GM19240 (cell line): ENCODE measurements around the gene GGTA1.

Experiments
- DNase-seq: peaks from one replicate; pipeline ENCODE4 v3.0.0; 2011; ENCODE audit warnings: low spot score; ENCODE audit not compliant: insufficient read length

Gene GGTA1

DNA sequence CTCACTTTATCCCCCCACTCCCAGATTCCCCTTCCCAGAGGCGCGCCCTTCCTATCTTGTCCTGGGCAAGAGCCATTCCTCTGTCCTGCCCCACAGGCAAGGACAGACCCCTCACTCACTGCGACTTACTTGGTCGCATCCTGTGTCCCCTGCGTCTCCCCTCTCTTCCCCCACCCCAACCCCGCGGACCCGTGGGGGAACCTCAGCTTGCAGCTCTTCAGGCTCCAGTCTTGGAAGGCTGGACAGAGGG is 542 bp downstream of the GGTA1 start:
- no peak for DNase-seq

DNA sequence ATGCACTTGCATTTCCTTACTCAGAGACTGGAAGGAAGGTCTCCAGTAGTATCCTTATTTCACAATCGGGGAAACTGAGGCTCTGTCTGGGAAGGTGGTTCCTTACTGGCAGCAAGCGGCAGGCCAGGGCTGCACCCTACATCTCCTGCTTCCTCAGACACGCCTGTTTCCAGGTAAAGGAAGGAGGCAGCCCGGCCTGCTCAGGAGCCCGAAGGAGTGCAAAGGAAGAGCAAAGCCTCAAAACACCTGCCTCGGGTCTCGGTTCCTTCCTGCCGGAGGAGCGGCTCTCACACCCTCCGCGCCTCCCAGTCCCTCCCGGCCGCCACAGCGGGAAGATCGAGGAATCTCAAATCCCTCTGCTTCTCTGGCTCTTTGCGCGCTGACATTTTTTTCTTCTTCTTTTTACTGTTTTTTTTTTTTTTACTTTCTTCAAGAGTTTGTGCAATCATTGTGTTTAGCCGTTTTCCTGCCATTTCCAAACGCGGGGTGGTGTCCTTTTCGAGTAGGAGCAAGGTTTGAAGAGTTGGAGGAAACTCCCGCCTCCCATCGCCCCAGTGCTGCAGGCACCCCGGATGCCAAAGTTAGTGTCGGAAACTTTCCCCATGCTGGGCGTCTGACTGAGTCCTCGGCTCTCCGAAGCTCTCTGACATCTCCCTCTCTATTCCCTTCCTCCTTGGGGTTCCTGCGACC is 1.0 kb downstream of the GGTA1 start:
- DNase-seq = no peak

DNA sequence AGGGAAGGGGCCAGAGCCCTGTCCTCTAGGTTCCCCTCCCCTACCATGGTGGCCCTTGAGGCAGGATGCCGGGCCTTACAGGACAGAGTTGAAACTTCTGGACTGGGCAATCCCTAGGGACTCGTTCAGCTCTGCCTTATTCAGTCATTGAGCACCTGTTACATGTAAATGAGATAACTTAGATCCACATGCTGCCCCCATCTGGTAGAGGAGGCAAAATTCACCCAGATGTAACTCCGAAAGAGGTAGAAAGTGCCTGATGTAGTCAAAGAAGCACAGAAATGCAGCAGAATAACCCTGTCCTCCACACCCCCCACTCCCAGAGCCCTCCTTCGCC is 1.5 kb downstream of the GGTA1 start:
- DNase-seq = peak; percentile 79

DNA sequence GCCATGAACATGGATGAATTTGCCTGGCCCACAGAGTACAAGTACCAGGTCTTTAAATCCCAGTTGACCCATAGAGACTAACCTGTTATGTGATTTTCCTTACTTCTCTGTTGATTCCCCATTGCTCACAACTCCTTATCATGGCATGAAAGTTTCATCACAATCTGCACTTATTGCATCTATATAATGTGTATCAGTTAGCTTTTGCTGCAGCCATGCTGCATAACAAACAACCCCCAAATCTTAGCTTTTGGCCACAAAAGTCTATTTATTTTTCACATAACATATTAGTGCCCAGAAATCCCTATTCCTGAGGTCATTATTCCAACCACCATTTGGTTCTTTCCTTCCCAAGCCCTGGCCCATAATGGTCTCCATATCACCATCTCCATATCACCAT is 3.7 kb downstream of the GGTA1 start:
- no peak for DNase-seq

DNA sequence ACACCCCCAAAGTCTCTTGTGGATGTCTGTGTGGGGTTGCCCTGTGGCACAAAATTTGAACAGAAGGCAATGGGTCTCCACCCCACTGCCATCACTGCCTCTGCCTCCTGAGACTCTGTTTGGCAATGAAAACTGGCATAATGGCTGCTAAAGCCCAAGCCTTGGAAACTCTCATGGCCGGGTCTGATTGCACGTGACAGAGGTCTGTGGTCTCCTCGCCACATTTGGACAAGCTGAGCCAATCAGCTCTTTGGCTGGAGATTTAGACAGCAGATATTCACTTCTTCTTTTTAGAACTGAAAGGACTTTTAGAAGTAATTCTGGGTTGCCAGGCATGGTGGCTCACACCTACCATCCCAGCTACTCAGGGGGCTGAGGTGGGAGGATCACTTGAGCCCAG is 5.5 kb downstream of the GGTA1 start:
- peak; percentile 23 for DNase-seq

DNA sequence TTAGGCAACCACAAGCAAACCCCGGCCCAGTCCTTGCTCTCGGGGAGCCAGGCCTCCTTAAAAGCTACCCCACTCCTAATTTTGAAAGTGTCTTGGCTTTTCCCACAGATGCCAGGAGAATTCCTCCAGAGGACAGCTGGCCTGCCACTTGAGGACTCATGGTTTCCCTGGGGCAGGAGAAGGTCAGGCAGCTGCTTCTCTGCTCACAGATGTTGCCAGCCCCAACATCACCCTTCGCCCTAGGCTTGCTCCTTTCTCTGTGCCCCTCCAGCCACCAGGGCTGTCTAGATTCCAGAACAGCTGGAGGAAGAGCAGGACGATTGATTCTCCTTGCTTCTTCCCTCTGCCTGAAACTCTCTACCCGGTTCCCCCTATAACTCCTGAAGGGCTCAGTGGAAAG is 8.5 kb downstream of the GGTA1 start:
- DNase-seq = no peak

DNA sequence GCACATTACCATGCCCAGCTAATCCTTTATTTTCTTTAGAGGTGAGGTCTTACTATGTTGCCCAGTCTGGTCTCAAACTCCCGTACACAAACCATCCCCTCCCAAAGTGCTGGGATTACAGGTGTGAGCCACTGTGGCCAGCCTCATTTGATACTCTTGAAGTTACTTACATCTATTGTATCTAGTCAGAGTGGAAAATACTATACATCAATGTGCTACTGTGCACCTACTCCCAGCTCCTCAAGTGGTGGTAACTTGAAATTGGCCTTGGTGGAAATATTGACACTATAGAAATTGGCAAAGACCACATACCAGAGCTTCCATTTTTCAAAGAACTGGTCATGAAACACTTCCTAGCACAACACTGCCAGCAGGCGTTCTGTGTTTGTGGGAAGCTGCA is 10.3 kb downstream of the GGTA1 start:
- DNase-seq = no peak

DNA sequence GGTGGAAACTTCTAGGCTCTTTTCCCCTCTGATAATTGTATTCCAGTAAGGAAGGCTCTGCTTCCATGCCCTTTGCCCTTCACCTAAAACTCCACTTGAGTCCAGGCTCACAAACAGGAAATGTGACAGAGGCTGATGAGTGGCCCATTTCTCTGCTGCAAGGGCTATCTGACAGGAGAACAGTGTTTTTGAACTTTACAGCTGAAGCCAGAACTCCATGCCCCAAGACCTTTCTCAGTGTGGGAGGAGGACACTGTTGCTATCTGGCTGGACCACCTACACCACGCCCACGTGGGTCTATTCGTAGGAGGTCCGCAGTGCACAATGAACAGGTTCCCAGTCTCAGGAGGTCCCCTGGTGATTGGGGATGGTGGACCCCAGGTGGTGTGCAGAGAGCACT is 13.6 kb downstream of the GGTA1 start:
- no peak for DNase-seq

DNA sequence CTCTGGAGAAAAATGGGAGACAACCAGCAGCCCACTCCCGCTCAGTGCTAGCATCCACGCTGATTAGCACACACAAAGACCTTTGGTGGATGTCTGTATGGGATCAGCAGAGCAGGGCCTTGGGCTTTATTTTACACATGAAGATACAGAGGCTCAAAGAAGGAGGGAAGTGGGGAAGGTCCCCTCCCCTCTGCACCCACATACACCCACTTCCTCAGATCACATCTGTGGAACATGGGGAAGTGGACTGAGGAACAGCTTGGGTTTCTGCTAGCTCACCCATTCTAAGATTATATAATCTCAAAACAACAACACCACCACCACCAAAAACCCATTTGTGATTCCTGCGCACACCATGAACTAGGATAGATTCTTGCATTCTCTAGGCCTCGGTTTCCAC is 14.0 kb downstream of the GGTA1 start:
- no peak for DNase-seq

DNA sequence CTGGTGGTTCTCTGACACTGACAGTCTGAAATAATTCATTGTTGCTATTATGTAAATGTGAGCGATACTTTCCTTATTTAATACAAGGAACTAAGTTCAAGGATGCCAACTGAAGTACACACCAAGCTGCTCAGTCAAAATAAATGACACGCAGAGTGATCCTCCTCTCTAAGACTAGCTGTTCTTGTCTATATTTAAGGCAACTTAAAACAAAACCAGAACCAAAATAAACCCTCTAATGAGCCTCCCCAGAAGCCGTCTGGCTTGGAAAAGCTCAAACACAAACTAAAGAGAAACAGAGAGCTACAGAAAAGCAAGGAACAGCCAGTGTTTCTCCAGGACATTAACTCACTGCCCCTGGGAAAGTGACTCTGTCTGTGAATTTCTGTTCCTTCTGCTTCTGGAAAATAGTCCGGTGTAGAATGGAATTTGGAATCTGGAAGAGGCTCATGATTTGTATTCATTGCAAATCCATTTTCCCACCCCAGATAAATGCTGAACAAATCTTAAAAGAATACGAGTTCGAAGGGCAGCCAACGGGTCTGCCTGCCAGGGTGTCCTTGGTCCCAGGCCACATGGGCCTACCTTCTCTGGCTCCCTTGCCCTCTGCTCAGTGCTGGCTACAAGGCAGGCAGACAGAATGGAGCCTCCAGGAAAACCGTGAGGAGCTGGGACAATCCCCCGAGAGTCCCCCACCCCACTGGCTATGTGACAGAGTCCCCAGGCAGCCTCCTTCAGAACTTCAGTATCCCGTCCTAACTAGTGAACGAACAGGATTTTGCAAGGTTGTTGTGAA is 14.8 kb downstream of the GGTA1 start:
- no peak for DNase-seq

DNA sequence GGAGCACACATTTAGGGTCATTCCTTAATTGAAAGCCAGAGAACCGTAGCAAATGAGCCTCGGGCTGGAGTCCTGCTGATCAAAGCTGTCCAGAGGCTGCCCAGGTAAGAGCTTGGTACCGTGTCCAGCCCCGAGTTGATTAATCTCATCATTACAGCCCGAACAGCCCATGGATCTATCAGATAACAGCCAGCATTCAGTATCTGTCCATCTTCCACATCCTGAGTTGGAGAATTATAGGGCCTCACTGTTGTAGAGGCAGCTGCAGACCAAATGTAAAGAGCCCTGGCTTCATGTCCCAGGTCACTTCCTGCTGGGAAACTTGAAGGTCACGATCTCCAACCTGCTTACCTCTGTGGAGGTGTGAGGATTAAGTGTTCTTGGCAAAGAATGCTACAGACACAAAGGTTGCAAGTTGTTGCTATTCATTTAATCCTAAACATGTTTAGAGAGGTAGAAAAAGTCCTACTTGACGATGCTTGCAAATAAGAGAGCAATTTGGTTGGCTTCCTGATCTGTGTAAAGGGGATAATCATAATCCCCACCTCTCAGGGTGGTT is 16.1 kb downstream of the GGTA1 start:
- no peak for DNase-seq

DNA sequence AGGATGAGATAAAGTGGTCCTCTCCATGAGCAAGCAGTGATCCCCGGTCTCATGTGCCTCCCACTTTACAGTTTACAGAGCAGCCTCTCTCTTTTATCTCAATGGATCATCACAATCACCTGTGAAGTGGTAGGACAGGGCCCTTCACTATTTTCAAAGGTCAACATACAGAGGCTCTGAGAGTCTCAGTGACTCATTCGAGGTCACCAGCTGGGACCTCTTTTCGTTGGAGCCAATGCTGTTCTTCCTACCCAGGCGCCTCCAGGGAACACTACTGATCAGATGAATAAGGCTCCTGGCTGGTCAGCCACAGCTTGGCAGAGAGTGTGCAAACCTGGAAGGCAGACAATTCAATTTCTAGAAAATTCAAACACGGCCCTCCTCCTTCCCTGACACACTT is 16.6 kb downstream of the GGTA1 start:
- DNase-seq = no peak

DNA sequence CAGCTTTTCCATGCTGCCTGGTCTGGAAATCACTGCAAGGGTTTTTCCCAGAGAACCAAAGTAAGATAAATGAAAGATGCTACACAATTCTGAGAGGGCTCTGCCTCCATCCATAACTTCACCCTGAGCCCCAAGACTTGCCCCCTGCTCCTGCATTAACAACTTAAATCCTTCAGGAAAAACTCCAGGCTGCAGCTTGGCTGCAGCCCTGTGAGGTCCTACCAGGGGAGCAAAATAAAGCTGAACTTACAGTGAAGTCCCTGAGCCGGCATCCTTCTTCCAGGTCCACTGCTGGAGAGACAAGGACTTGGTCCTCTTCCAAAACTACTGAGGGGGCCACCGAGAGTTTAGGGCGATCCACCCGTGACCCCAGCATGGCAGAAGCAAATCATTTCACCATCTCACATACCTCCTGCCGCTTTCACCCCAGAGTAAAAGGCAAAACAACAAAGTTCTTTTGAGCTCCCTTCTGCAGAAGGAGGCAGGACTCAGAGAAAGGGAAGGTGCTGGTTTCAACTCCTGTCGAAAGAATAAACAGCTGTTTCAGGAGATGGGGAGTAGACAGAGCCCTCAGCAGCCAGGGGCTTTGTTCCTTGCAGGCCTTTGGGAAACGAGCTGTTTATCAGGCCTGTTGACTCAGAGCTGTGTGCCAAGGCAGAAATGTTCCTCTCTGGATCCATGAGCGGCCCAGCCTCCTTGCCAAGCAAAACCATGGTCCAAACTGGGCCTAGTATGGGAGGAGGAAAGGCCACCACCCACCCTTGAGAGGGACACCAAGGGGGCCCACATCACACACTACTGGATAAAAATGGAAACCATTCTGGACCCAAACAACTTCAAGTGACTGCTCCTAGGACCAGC is 20.6 kb downstream of the GGTA1 start:
- DNase-seq = no peak

DNA sequence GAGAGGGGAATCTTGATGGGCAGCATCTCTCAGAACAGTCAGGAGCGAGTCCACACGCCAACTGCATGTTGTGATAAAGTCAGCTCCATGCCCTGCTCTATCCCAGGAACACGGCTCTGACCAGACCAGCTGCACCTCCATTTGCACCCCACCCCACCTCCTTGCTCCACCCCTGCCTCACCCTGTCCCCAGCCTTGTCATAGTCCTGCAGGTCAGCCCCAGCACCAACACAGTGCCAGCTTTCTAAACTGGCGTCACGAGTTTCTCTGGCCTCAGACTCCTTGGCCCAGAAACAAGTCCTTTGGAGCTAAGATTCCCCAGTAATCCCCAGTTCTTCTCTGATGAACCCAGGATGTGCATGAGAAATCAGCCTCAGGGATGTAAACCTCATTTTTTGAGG is 23.5 kb downstream of the GGTA1 start:
- no peak for DNase-seq

DNA sequence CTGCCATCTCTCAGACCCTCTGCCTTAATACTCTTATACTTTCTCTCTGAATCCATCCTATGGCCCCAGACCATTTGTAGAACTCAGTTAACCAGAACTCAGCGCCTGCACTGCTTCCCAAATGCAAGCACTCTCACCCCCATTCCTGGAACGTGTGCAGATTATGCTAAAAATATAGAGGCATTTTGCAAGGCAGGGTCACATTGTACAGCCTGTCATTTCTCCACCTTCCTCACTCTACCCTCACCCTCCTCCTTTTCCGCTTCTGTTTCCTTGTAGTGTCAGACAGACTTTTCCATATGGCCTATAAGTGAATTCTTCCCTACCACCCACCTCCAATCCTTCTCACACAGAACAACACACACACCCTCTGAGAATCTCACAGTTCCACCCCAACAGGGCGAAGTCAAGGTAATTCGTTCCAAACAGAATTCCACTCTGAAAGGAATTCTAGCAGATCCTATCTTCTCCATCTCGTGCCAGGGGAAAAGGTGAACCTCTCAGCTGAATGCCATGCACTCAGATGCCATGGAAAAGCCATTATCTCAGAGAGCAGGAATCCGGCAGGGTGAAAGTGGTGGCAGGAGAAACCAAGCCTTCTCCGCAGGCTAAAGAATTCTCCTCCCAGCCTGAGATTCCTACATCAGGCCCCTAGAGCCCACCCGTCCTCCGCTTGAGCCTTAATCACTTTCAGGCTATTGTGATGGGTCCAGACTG is 25.3 kb downstream of the GGTA1 start:
- no peak for DNase-seq

DNA sequence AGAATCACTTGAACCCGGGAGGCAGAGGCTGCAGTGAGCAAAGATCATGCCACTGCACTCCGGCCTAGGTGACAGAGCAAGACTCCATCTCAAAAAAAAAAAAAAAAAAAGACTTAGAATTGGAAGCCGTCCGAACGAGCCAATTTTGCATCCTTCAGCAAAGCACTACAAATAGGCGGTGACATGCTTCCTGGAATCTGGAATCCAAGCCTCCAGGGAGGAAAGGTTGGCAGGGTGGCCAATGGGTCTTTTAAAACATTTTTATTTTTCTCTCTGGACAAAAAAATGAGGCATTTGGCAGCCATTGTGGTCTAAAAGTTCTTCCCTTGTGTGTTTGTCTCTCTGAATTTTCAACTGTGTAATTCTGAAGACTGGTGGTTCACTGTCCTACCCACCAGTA is 26.4 kb downstream of the GGTA1 start:
- no peak for DNase-seq

DNA sequence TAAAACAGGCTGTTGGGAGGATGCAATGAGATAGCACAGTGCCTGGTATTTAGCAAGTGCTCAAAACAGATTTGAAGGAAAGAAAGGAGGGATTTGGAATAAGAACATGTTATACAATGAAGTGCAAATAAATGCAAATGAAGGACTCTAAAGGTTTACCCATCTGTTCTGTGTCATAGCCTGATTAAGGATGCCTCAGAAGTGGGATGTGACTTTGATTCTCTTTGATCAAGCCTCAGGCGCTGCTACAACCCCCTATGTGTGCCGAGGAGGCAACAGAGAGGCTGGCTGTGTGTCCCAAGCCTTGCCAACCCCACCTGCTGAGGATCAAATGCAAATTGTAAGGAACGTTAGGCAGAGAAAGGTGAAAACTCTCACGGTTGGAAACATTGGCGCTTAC is 27.2 kb downstream of the GGTA1 start:
- DNase-seq = no peak

DNA sequence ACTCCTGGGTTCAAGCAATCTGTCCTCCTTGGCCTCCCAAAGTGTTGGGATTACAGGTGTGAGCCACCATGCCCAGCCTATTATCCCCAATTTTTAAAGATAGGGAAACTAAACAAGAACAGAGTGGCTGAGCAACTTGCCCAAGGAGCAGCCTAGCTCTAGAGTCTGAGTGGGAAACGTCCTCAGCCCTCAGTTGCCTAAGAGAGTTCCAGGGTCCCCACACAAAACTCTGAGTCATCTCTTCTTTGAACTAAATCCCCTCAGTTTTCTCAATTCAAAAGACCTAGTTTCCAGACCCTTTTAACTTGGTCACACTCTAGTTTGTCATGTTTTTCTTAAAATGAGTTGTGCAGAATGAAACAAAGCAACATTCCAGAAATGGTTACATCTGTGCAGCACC is 33.5 kb downstream of the GGTA1 start:
- no peak for DNase-seq

DNA sequence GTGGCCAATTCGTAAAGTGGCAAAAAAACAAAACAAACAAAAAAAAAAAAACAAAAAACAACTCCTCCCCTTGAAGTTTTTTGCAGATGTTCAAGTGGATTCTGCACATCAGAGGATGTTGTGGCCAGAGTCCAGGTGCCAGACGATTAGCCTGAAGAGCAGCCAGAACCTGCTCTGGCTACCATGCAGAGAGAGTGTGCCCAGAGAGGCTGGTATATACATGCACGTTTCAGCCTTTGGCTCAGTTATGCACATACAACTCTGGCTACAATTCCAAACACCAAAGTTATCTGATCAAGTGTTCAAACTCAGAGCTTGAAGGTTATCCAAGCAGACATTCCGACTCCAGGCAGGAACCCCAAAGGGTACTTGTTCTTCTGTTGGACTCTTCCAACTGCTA is 34.7 kb downstream of the GGTA1 start:
- no peak for DNase-seq

DNA sequence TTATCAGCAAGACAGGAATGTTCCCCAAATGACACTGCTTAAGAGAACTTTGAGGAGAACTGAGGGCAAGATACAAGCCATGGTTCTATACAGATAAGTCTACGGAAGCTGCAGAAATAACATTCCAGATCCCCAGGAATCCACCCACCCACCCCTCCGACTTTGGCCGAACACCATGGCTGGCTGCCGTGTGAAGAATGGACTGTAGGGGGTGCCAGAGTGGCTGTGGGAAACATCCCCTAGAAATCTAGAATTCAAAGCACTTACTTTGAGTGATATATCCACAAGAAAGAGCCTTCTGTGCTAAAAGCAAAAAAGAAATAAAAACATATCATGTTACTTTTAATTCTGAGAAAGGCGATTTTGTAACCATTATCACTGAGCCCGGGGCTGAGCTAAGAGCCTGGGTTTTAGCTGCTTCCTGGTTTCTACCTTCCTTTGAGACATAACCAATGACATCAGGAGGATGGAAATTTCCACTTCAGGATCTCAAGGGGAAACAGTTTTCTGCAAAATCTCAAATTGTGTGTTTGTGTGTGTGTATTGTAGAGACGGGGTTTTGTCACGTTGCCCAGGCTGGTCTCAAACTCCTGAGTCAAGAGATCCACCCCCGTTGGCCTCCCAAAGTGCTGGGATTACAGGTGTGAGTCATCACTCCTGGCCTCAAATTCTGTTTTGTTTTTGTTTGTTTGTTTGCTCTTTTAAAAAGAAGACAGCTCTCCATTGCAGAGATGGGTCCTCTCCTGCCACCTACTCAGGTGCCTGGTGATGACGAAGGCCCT is 36.4 kb downstream of the GGTA1 start:
- DNase-seq = no peak

DNA sequence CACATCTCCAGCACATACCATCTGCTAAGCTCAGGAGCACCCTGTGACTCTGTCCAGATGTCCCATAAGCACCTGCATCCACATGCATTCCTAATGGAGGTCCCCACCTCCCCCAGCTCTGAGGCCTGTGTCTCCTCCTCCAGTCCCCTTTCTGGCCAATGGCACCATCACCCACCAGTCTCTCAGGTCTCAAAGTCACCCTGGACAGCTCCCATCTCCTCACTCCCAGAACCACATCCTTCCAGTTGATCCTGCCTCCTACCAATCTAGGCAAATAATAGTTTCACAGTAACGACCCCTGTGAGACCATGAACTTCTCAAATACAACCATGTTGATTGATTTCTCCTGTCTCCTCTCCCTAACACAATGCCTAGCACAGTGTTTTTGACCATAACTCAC is 40.1 kb downstream of the GGTA1 start:
- DNase-seq = no peak
